Skeletal muscle satellite cell (primary cell): Measurements from ENCODE around the gene NPHP4.
"Not testable (repeated sequence)": the region's sequence is repeated elsewhere in the genome, so short reads cannot be mapped to it uniquely, and the experiment has no call there.

Source experiments
- H3K27me3 ChIP-seq: 2 replicates; pipeline ENCODE4 v1.7.0; 2013; ENCODE audit warnings: low read length; ENCODE audit not compliant: control insufficient read depth, insufficient read depth
- H3K36me3 ChIP-seq: 2 replicates; pipeline ENCODE4 v1.7.0; 2013; ENCODE audit warnings: mild to moderate bottlenecking, control low read depth, low read length; ENCODE audit not compliant: insufficient read depth
- H3K4me1 ChIP-seq: 2 replicates; pipeline ENCODE4 v1.7.0; 2013; ENCODE audit warnings: low read length; ENCODE audit not compliant: control insufficient read depth, insufficient read depth
- H3K4me2 ChIP-seq: 2 replicates; pipeline ENCODE4 v1.7.0; 2013; ENCODE audit warnings: mild to moderate bottlenecking, low read length
- H3K4me3 ChIP-seq: 2 replicates; pipeline ENCODE4 v1.7.0; 2013; ENCODE audit warnings: low read length
- H3K9ac ChIP-seq: 2 replicates; pipeline ENCODE4 v1.7.0; 2013; ENCODE audit warnings: mild to moderate bottlenecking, low read depth, low read length, moderate library complexity
- H3K9me3 ChIP-seq: replicated peaks from 2 replicates; pipeline ENCODE4 v1.7.0; 2013; ENCODE audit warnings: mild to moderate bottlenecking, control low read depth, low read length

NPHP4 gene

DNA sequence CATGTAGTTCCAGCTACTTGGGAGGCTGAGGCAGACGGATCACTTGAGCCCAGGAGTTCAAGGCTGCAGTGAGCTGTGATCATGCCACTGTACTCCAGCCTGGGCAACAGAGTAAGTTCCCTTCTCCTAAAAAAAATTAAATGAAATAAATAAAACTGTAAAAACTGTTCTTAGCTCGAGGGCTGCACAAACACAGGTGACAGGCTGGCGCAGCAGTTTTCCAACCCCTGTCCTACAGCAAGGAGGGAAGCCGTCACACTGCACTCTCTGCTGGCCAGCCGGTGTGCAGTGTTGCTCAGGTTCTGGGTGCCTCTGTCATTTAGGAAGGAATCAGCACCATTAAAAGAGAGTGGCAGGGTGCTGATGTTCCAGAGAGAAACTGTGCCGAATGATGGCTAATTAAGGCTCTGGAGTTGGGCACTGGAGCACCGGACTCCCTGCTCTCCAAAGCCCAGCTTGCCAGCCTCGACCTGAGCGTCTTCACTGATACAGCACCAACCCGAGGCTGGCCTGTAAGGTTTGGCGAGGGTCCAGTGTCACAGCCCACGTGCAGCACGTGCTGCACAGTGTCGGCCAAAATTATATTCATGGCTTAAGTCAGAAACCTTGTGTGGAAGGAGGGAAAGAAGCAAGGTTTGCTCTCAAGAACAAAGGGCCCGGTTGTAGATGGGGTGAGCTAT lies 27.1 kb upstream of the NPHP4 start:
- no peak overlapping the region for H3K4me2 ChIP-seq
- no peaks in the 10 kb centered on the region for H3K9me3 ChIP-seq

GRCh38 chr1:6017654-6018053 lies 25.4 kb upstream of the NPHP4 start:
- H3K9ac ChIP-seq, H3K27me3 ChIP-seq, H3K9me3 ChIP-seq, H3K4me1 ChIP-seq, H3K4me2 ChIP-seq, H3K36me3 ChIP-seq, H3K4me3 ChIP-seq: not testable (repeated sequence)

More for the DNA sequence above, 27.1 kb upstream of the NPHP4 start:
- H3K4me1 ChIP-seq, result no peaks in the 10 kb centered on the region
- H3K4me3 ChIP-seq, result no peak overlapping the region
- no peaks in the 10 kb centered on the region for H3K36me3 ChIP-seq
- H3K27me3 ChIP-seq, result no peaks in the 10 kb centered on the region
- no peak overlapping the region for H3K9ac ChIP-seq

DNA sequence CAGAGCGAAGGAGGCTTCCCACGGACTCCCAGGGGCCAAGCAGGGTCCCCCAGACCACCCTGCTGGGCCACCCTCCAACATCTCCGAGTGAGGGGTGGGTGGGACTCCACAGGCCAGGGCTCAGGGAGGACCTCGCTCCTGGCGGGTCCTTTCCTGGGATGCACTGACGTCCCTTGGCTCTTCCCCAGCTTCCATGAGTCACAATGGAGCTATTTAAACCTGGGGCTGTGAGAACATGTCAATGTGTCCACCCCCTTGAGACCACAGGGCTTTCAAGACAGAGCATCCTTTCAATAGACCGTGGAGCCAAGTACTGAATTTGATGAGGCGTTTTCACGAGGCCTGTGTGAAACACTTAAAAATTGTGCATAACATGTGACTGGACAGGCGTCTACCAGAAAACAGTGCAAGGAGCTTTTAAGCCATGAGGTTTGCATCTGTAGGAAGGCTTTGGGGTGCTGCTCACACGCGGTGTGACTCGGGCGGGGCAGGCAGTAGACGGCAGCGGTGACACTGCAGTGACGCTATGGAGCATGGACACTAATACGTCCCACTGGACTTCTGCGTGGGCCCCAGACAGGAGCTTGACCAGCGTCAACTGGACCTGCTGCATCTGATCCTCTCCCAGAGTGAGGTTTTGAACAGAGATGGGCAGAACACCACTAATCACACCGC lies 24.1 kb upstream of the NPHP4 start:
- H3K4me2 ChIP-seq, result no peak overlapping the region
- no peaks in the 10 kb centered on the region for H3K4me1 ChIP-seq
- H3K36me3 ChIP-seq, result no peaks in the 10 kb centered on the region
- H3K9ac ChIP-seq, result no peak overlapping the region
- H3K27me3 ChIP-seq, result no peaks in the 10 kb centered on the region
- H3K9me3 ChIP-seq, result no peaks in the 10 kb centered on the region
- H3K4me3 ChIP-seq, result no peak overlapping the region

GRCh38 chr1:6014130-6014999 lies 22.1 kb upstream of the NPHP4 start:
- Histone ChIP-seq H3K36me3 (no peaks in the 10 kb centered on the region), H3K4me2 (no peak overlapping the region), H3K9ac (no peak overlapping the region), H3K4me3 (no peak overlapping the region), H3K27me3 (no peaks in the 10 kb centered on the region), H3K4me1 (no peaks in the 10 kb centered on the region), H3K9me3 (no peaks in the 10 kb centered on the region)

GRCh38 chr1:6013491-6013890 lies 21.3 kb upstream of the NPHP4 start:
- H3K4me1 ChIP-seq, result no peaks in the 10 kb centered on the region
- no peak overlapping the region for H3K4me2 ChIP-seq
- H3K27me3 ChIP-seq, result no peaks in the 10 kb centered on the region
- H3K4me3 ChIP-seq, result no peak overlapping the region
- no peaks in the 10 kb centered on the region for H3K36me3 ChIP-seq
- H3K9ac ChIP-seq, result no peak overlapping the region
- H3K9me3 ChIP-seq, result no peaks in the 10 kb centered on the region

GRCh38 chr1:6012529-6013318 lies 20.5 kb upstream of the NPHP4 start:
- no peaks in the 10 kb centered on the region for H3K27me3 ChIP-seq
- no peak overlapping the region for H3K4me3 ChIP-seq
- H3K9me3 ChIP-seq, result no peaks in the 10 kb centered on the region
- no peaks in the 10 kb centered on the region for H3K36me3 ChIP-seq
- H3K9ac ChIP-seq, result no peak overlapping the region
- H3K4me1 ChIP-seq, result no peaks in the 10 kb centered on the region
- no peak overlapping the region for H3K4me2 ChIP-seq

- no peak overlapping the region for H3K4me3 ChIP-seq
- peaks cover under 1% of the 10 kb centered on the region for H3K27me3 ChIP-seq
- H3K9me3 ChIP-seq, result no peaks in the 10 kb centered on the region
- H3K4me1 ChIP-seq, result no peaks in the 10 kb centered on the region
- H3K36me3 ChIP-seq, result no peaks in the 10 kb centered on the region
- no peak overlapping the region for H3K4me2 ChIP-seq
- no peak overlapping the region for H3K9ac ChIP-seq
Observed at GRCh38 chr1:6011946-6012258, 19.7 kb upstream of the NPHP4 start.

- no peaks in the 10 kb centered on the region for H3K4me1 ChIP-seq
Observed at GRCh38 chr1:6011161-6011945, 19.1 kb upstream of the NPHP4 start.

GRCh38 chr1:6010554-6010953 lies 18.3 kb upstream of the NPHP4 start:
- Histone ChIP-seq H3K4me1 (no peaks in the 10 kb centered on the region), H3K4me3 (no peak overlapping the region), H3K27me3 (peaks cover 4% of the 10 kb centered on the region), H3K9ac (no peak overlapping the region), H3K9me3 (no peaks in the 10 kb centered on the region), H3K4me2 (no peak overlapping the region), H3K36me3 (no peaks in the 10 kb centered on the region)

More at GRCh38 chr1:6011161-6011945, 19.1 kb upstream of the NPHP4 start:
- Histone ChIP-seq H3K4me3 (no peak overlapping the region), H3K4me2 (no peak overlapping the region), H3K36me3 (no peaks in the 10 kb centered on the region), H3K27me3 (peaks cover 4% of the 10 kb centered on the region), H3K9me3 (no peaks in the 10 kb centered on the region), H3K9ac (no peak overlapping the region)

DNA sequence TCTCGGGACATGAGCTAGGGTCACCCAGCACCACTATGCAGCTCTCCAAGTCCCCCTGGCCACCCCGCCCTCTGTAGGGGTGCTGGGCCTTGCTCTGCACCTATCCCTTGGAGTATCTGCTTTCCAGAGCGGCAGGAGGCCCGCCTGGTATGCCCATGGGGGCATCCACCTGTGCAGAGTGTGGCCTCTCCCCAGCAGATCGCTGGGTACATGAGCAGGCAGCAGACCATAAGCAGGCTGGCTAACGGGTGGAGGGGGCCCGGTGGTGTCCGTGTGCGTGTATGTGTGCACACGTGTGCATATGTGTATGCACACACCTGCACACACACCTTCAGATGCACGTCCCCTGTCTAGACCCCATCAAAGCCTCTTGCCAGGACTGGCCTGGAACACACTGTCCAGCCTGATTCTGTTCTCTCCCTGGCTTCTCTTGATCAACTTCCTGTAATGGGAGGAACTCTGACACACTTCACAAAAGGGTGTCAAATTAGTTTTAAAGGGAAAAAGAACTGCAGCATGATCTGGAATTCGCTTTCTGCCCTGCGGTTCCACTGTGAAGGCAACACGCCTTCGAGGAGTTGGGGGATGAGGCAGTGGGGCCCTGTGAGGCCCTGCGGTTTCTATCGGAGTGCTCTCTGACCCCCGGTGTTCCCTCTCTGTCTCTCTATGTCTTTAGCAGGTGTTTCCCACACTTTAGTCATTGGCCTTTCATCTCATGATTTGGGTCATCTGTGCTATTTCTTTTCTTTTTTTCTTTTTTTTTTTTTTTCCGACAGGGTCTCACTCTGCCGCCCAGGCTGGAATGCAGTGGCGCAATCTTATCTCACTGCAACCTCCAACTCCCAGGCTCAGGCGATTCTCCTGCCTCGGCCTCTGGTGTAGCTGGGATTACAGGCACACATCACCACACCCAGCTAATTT lies 17.2 kb upstream of the NPHP4 start:
- Histone ChIP-seq H3K4me2 (no peak overlapping the region), H3K4me1 (no peaks in the 10 kb centered on the region), H3K9ac (no peak overlapping the region), H3K9me3 (no peaks in the 10 kb centered on the region), H3K27me3 (peaks cover 4% of the 10 kb centered on the region), H3K36me3 (no peaks in the 10 kb centered on the region), H3K4me3 (no peak overlapping the region)
